Measurements from ENCODE around the gene PGAP3.

DNA sequence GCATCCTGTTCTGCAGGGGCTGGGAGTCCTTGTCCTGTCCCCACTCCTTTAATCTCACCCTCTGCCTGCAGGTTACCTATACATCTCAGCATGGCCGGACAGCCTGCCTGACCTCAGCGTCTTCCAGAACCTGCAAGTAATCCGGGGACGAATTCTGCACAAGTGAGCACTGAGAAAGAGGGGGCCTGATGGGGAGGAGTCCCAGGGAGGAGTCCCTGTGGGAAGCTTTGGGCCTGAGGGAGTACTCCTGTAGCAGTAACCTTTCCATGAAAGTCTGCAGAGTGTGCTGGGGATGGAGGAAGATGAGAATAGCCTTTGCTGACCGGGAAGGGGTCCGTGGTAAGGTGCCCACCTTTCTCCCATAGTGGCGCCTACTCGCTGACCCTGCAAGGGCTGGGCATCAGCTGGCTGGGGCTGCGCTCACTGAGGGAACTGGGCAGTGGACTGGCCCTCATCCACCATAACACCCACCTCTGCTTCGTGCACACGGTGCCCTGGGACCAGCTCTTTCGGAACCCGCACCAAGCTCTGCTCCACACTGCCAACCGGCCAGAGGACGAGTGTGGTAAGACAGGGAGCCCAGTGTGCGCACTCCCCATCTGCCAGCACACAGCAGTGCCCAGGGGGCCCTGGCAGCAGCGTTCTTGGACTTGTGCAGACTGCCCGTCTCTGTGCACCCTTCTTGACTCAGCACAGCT is 27.7 kb upstream of the PGAP3 start:
- TF ChIP-seq EZH2 (IDR thresholded peaks at IDR 0.05): no peak
- TF ChIP-seq POLR2AphosphoS5 (IDR thresholded peaks at IDR 0.05; ENCODE audit: borderline replicate concordance, low read depth, low read length): no peak

All from SK-N-MC (cell line).